Breast epithelium (tissue), 4 donors: ENCODE results near the gene AK6. TPM values are rescaled to one million over a fixed set of nuclear protein-coding genes. Genes with fewer than 3 reads are reported as not detected.
"Not testable (repeated sequence)": the region's sequence is repeated elsewhere in the genome, so short reads cannot be mapped to it uniquely, and the experiment has no call there.

Experiments
- DNase-seq, 2 donors: peaks; one replicate each; pipeline ENCODE4 v3.0.0-alpha.2; 2019; ENCODE audit warnings: low spot score in 2 of 2
- H3K27ac ChIP-seq, 2 donors: fragments of 200-600 bp; sonication (generic) in 1 of 2; one replicate each; pipeline ENCODE4 v1.5.1; 2016 to 2019; ENCODE audit warnings: mild to moderate bottlenecking in 1 of 2
- H3K27me3 ChIP-seq, 2 donors: fragments of 200-600 bp; sonication (generic) in 1 of 2; one replicate each; pipeline versions ENCODE4 v1.5.1 to v1.6.0; 2017 to 2019; ENCODE audit warnings: control low read depth in 1 of 2, mild to moderate bottlenecking in 1 of 2
- H3K36me3 ChIP-seq: fragments of 200-600 bp; one replicate; pipeline ENCODE4 v1.5.1; 2019
- H3K4me1 ChIP-seq, 2 donors: fragments of 200-600 bp; sonication (generic); one replicate each; pipeline ENCODE4 v1.5.1; 2016 to 2019; ENCODE audit warnings: control low read depth in 1 of 2
- H3K4me3 ChIP-seq, 3 donors: fragments of 200-600 bp; sonication (generic); 1 replicate in 2 of 3; 2 replicates in 1 of 3; pipeline ENCODE4 v1.5.1; 2016 to 2019; ENCODE audit warnings: mild to moderate bottlenecking in 3 of 3, moderate library complexity in 2 of 3
- H3K9me3 ChIP-seq, 2 donors: fragments of 200-600 bp; sonication (generic) in 1 of 2; one replicate each; pipeline ENCODE4 v1.5.1; 2016 to 2019; ENCODE audit warnings: control low read depth in 1 of 2
- CTCF ChIP-seq, 3 donors: fragments of 450-650 bp; IDR thresholded peaks; one replicate each; pipeline ENCODE4 v1.5.1; 2016 to 2017; ENCODE audit warnings: antibody characterized with exemption in 3 of 3, mild to moderate bottlenecking in 3 of 3, moderate library complexity in 3 of 3
- POLR2A ChIP-seq: fragments of 450-650 bp; IDR thresholded peaks from one replicate; pipeline ENCODE4 v1.6.1; 2016; ENCODE audit warnings: antibody characterized with exemption, mild to moderate bottlenecking, moderate library complexity
- POLR2AphosphoS5 ChIP-seq, 3 donors: sonication (generic); formaldehyde crosslinking; IDR thresholded peaks; one replicate each; pipeline ENCODE4 v1.6.1; 2017; ENCODE audit warnings: antibody characterized with exemption in 3 of 3
- intact Hi-C: fragments of 100-400 bp; cut with DNase I; formaldehyde crosslinking; loops from one replicate; pipeline ENCODE4 v1.15.1; 2023; ENCODE audit warnings: low total_unique reads
- total RNA-seq, 3 donors: library from RNA; depleted of rRNA; stranded (reverse); fragments of >200 nt; gene quantifications; one replicate each; pipeline ENCODE4 v1.1.0, GENCODE V29; 2016

Gene AK6
- total RNA-seq, 3 donors from 2014 or later = 19.5 to 35.8 (median 25.6) TPM

- H3K4me1 ChIP-seq = no peaks in the 10 kb centered on the region
- intact Hi-C loops = no loop called here
- peak within 1 kb of the TSS; percentile 46 to 77 (median 73) for H3K4me3 ChIP-seq
- no peaks in the 10 kb centered on the region for H3K27me3 ChIP-seq
- peak; percentile 88 to 90 for DNase-seq
- H3K27ac ChIP-seq = peak within 1 kb of the TSS; percentile 90 to 94
- H3K9me3 ChIP-seq = no peaks in the 10 kb centered on the region
- TF ChIP-seq POLR2A = no peak
- TF ChIP-seq CTCF (IDR thresholded peaks at IDR 0.05) = peak in 2 of 3 donors; percentile 39 to 63
- peak in 1 of 3 donors; percentile 70 for TF ChIP-seq POLR2AphosphoS5 (IDR thresholded peaks at IDR 0.05)
- peaks cover 5% of the 10 kb centered on the region for H3K36me3 ChIP-seq
Observed at GRCh38 chr5:69414885-69415583, 45.7 kb upstream of the AK6 start, which contains the start of gene MARVELD2. TSS of gene MARVELD2 (plus strand) at chr5:69415116. CDS start at chr5:69419386, 4,270 bp downstream.

GRCh38 chr5:69404659-69405330 is 35.5 kb upstream of the AK6 start:
- H3K4me1 ChIP-seq = no peaks in the 10 kb centered on the region
- no peaks in the 10 kb centered on the region for H3K9me3 ChIP-seq
- no peaks in the 10 kb centered on the region for H3K27me3 ChIP-seq
- no peak overlapping the region for H3K4me3 ChIP-seq
- intact Hi-C loops = no loop called here
- no peak for DNase-seq
- TF ChIP-seq CTCF (IDR thresholded peaks at IDR 0.05) = no peak
- TF ChIP-seq POLR2AphosphoS5 (IDR thresholded peaks at IDR 0.05) = no peak
- no peak for TF ChIP-seq POLR2A
- H3K36me3 ChIP-seq = no peaks in the 10 kb centered on the region
- no peak overlapping the region for H3K27ac ChIP-seq

GRCh38 chr5:69378376-69378775 is 9.1 kb upstream of the AK6 start:
- intact Hi-C loops = no loop called here
- Histone ChIP-seq H3K4me3 (no peak overlapping the region), H3K27me3 (no peaks in the 10 kb centered on the region), H3K9me3 (no peaks in the 10 kb centered on the region), H3K27ac (no peak overlapping the region), H3K4me1 (no peaks in the 10 kb centered on the region), H3K36me3 (no peaks in the 10 kb centered on the region)
- no peak for DNase-seq
- TF ChIP-seq CTCF (IDR thresholded peaks at IDR 0.05) (no peak), POLR2A (no peak), POLR2AphosphoS5 (IDR thresholded peaks at IDR 0.05) (no peak)

GRCh38 chr5:69374911-69375446 is 5.7 kb upstream of the AK6 start:
- no peaks in the 10 kb centered on the region for H3K9me3 ChIP-seq
- intact Hi-C loops = no loop called here
- TF ChIP-seq CTCF (IDR thresholded peaks at IDR 0.05) (no peak), POLR2A (no peak), POLR2AphosphoS5 (IDR thresholded peaks at IDR 0.05) (no peak)
- no peak overlapping the region for H3K4me3 ChIP-seq
- H3K4me1 ChIP-seq = no peaks in the 10 kb centered on the region
- no peak for DNase-seq
- no peak overlapping the region for H3K27ac ChIP-seq
- no peaks in the 10 kb centered on the region for H3K36me3 ChIP-seq
- H3K27me3 ChIP-seq = no peaks in the 10 kb centered on the region

- no peak overlapping the region for H3K4me3 ChIP-seq
- H3K9me3 ChIP-seq = no peaks in the 10 kb centered on the region
- H3K27ac ChIP-seq = no peak overlapping the region
- no peak for DNase-seq
- peaks cover 0 to 9% of the 10 kb centered on the region in 2 donors for H3K4me1 ChIP-seq
- H3K27me3 ChIP-seq = no peaks in the 10 kb centered on the region
- intact Hi-C loops = no loop called here
- H3K36me3 ChIP-seq = no peaks in the 10 kb centered on the region
- TF ChIP-seq POLR2AphosphoS5 (IDR thresholded peaks at IDR 0.05) = no peak
- no peak for TF ChIP-seq CTCF (IDR thresholded peaks at IDR 0.05)
- TF ChIP-seq POLR2A = no peak
Observed at GRCh38 chr5:69372394-69372793, 3.1 kb upstream of the AK6 start.

GRCh38 chr5:69370335-69370734 is 1.0 kb upstream of the AK6 start:
- H3K27me3 ChIP-seq, H3K27ac ChIP-seq, H3K4me1 ChIP-seq, DNase-seq, intact Hi-C loops, H3K36me3 ChIP-seq, H3K9me3 ChIP-seq: not testable (repeated sequence)
- H3K4me3 ChIP-seq = peak overlapping the region; percentile 73 to 82 (median 81)
